Spinal cord (tissue), 10 donors: ENCODE results near the gene PI16. TPM values are rescaled to one million over a fixed set of nuclear protein-coding genes. Genes with fewer than 3 reads are reported as not detected.
"Not testable (repeated sequence)": the region's sequence is repeated elsewhere in the genome, so short reads cannot be mapped to it uniquely, and the experiment has no call there.

Source experiments
- DNase-seq, 6 donors: peaks; one replicate each; pipeline versions ENCODE4 v3.0.0 to v3.0.0-alpha.2; 2013 to 2015; ENCODE audit warnings: low spot score in 6 of 6, low read depth in 4 of 6
- H3K27ac ChIP-seq: one replicate; pipeline ENCODE4 v1.5.1; 2013; ENCODE audit warnings: low read depth, low read length, control low read depth
- H3K27me3 ChIP-seq: one replicate; pipeline ENCODE4 v1.6.1; 2013; ENCODE audit warnings: low read length; ENCODE audit not compliant: control insufficient read depth, insufficient read depth
- H3K36me3 ChIP-seq: one replicate; pipeline ENCODE4 v1.6.1; 2013; ENCODE audit warnings: low read length; ENCODE audit not compliant: control insufficient read depth, insufficient read depth
- H3K4me1 ChIP-seq: one replicate; pipeline ENCODE4 v1.6.1; 2013; ENCODE audit warnings: low read length; ENCODE audit not compliant: control insufficient read depth, insufficient read depth
- H3K4me3 ChIP-seq: one replicate; pipeline ENCODE4 v1.5.1; 2013; ENCODE audit warnings: low read depth, low read length, control low read depth
- H3K9me3 ChIP-seq: one replicate; pipeline ENCODE4 v1.6.1; 2013; ENCODE audit warnings: low read length; ENCODE audit not compliant: control insufficient read depth, insufficient read depth
- WGBS: methylation state at CpG from one replicate; pipeline ENCODE4 v1.1.5; 2013; ENCODE audit warnings: missing lambda C conversion rate; ENCODE audit not compliant: insufficient coverage; 5-methylcytosine and 5-hydroxymethylcytosine counted together
- polyA plus RNA-seq, 2 donors: library from polyadenylated mRNA; unstranded; fragments of 120-200 nt; gene quantifications; one replicate each; pipeline ENCODE4 v1.2.1, GENCODE V29; 2013; ENCODE audit not compliant: insufficient read length in 2 of 2
- total RNA-seq, 2 donors: library from RNA; depleted of rRNA in 1 of 2; stranded (reverse); fragments of 120-200 nt in 1 of 2; fragments of >200 nt in 1 of 2; gene quantifications; one replicate each; pipeline versions ENCODE4 v1.2.3 to v1.2.4, GENCODE V29; 2013 to 2014
- donor health status: healthy.

The PI16 gene
- total and polyA plus RNA-seq, 4 donors: 22.7 to 47.4 (median 29.2) TPM

DNA sequence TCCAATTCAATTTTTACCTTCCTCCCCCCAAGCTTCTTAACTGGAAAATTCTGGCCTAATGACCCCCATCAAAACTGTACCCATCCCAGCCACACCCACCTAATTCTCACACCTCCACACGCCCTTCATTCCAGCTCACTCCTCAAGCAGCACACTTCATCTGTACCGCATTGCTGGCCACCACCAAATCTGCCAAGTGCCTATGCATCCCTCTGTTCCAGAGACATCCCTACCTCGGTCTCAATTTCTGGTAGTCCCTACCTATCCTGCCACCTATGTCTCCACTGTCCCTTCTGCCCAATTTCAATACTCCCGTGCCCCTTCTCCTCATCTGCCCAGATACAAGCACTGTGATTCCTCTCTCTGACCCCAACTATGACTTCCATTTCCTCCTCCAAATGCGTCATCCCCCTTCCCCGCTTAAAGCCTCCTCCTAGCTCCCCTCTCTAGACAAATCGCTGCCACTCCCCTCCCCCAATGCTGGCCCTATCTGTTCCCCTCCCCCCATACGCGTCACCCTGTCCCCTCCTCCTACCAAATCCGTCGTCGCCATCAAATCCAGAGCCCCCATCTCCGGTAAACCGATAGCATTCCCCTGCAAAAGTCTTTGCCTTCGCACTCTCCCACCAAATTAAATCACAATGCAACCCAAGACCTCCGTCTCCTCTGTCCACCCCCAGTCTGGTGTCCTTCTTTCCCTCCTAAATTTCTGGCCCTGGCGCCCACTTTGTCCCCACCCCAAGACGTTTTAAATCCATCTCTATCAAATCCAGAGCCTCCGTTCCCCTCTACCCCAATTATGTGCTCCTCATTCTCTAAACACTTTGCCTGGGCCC lies 30.3 kb downstream of the PI16 start:
- Histone ChIP-seq H3K27me3 (no peaks in the 10 kb centered on the region), H3K36me3 (peaks cover 16% of the 10 kb centered on the region), H3K4me1 (peaks cover 27% of the 10 kb centered on the region), H3K4me3 (peak overlapping the region; percentile 95), H3K9me3 (no peaks in the 10 kb centered on the region), H3K27ac (peak overlapping the region; percentile 85)
- WGBS: 4% methylated on average over 19 of the region's 19 CpGs
- DNase-seq: peak in 3 of 6 donors; percentile 35 to 83 (median 74)

DNA sequence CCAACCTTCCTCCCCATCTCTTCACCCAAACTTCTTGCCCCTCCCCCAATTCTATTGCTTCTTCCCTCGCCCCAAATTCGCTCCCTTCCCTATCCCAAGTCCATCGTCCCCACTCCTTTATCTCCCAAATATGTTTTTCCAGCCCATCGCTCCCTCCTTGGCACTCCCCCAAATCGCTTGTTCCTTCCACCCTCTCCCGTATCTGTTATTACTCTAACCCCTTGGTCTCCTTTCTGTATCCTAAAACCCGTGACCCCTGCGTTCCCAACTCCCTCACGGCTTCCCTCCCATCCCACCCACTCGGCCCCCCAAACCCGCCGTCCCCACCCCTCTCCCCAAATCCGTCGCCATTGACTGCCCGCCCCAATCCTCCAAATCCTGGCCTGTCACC lies 30.9 kb downstream of the PI16 start:
- peaks cover 13% of the 10 kb centered on the region for H3K36me3 ChIP-seq
- DNase-seq: peak in 2 of 6 donors; percentile 26 to 39
- WGBS: 0% methylated on average over 12 of the region's 15 CpGs
- peak overlapping the region; percentile 95 for H3K4me3 ChIP-seq
- no peaks in the 10 kb centered on the region for H3K9me3 ChIP-seq
- H3K27me3 ChIP-seq: no peaks in the 10 kb centered on the region
- H3K27ac ChIP-seq: peak overlapping the region; percentile 86
- H3K4me1 ChIP-seq: peaks cover 21% of the 10 kb centered on the region

- peaks cover 10% of the 10 kb centered on the region for H3K36me3 ChIP-seq
- no peaks in the 10 kb centered on the region for H3K27me3 ChIP-seq
- DNase-seq: peak; percentile 82 to 97 (median 86)
- H3K9me3 ChIP-seq: no peaks in the 10 kb centered on the region
- 0% methylated on average over 101 of the region's 101 CpGs for WGBS
- peak within 1 kb of the TSS; percentile 95 for H3K4me3 ChIP-seq
- peak within 1 kb of the TSS; percentile 97 for H3K27ac ChIP-seq
- H3K4me1 ChIP-seq: peaks cover 16% of the 10 kb centered on the region
These were observed 31.5 kb downstream of the PI16 start, which contains the start of gene MTCH1 for GRCh38 chr6:36985808-36986703. MTCH1 (minus strand) TSS chr6:36986196; CDS start chr6:36986173, 23 bp downstream.

GRCh38 chr6:36986704-36987047 lies 32.1 kb downstream of the PI16 start:
- peak overlapping the region; percentile 97 for H3K27ac ChIP-seq
- no peak for DNase-seq
- no CpG with 5 or more reads among the region's 8 CpGs for WGBS
- peaks cover 11% of the 10 kb centered on the region for H3K4me1 ChIP-seq
- H3K9me3 ChIP-seq: no peaks in the 10 kb centered on the region
- H3K36me3 ChIP-seq: peaks cover 4% of the 10 kb centered on the region
- H3K27me3 ChIP-seq: no peaks in the 10 kb centered on the region
- H3K4me3 ChIP-seq: peak overlapping the region; percentile 83

DNA sequence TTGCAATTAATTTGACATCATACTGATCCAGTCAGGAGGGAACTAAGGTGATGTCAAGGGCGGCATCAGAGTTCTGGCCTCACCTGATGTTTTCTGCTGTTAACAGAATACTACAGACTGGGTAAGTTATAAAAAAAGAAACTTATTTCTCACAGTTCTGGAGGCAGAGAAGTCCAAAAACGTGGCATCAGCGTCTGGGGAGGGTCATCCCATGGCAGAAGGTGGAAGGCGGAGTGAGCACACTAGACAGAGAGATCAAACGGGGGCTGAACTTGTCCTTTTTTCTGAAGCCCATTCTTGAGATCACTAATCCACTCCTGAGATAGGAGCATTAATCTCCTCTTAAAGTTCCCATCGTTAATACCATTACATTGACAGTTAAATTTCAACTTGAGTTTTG lies 34.7 kb downstream of the PI16 start:
- Histone ChIP-seq H3K36me3 (no peaks in the 10 kb centered on the region), H3K27me3 (no peaks in the 10 kb centered on the region), H3K4me1 (peaks cover 8% of the 10 kb centered on the region), H3K9me3 (no peaks in the 10 kb centered on the region), H3K4me3 (no peak overlapping the region), H3K27ac (no peak overlapping the region)
- WGBS: 80% methylated on average over 3 of the region's 6 CpGs
- no peak for DNase-seq

GRCh38 chr6:36990401-36990800 lies 35.9 kb downstream of the PI16 start:
- not testable (repeated sequence) for DNase-seq, H3K4me3 ChIP-seq, H3K9me3 ChIP-seq, H3K27ac ChIP-seq, H3K36me3 ChIP-seq, H3K4me1 ChIP-seq, H3K27me3 ChIP-seq
- WGBS: 83% methylated on average over 2 of the region's 2 CpGs

DNA sequence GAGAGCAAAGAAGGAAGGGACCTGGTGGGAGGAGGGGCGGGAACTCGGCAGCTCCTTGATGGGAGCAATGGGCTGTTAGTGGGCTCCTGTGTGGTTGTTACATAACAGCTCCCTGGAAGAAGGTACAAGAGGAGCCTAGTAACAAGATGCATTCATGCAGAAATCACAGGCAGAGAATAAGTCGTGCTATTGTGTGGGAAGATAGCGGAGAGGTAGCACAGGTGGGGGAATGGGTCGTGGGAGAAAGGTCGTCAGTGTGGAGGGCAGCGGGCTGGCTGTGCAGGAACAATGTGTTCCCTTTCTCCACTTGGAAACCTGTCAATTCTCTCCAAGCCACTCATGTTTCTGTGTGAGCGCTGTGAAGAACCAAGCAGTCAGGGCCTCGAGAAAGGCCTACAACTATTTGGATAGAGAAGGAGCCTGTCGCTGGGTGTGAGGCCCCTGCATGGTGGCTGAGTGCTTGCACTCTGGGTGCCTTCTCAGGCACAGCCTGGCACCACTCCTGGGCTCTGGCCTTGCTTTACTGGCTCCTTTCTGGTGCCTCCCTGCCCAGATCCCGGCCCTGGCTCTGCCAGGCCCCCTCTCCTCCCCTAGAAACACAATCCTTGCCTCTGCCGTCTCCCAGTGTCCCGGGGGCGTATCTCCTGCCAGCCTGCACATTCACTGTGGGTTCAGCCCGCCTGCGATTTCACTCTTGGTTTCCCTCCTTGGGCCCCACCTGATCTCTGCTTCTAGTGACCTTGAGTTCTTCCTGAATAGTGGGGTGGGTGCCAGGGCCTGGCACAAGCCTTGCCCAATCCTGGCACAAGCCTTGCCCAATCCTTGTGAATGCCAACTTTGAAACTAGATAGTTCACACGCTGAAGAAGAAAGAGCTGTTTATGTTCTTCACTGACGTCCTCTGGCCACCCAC lies 43.5 kb downstream of the PI16 start:
- Histone ChIP-seq H3K27me3 (no peaks in the 10 kb centered on the region), H3K27ac (peak overlapping the region; percentile 96), H3K4me1 (peaks cover 35% of the 10 kb centered on the region), H3K9me3 (no peaks in the 10 kb centered on the region), H3K36me3 (no peaks in the 10 kb centered on the region), H3K4me3 (no peak overlapping the region)
- WGBS: 30% methylated on average over 9 of the region's 18 CpGs
- DNase-seq: peak; percentile 43 to 84 (median 66)

GRCh38 chr6:36998723-36999038 lies 44.1 kb downstream of the PI16 start:
- WGBS: 49% methylated on average over 3 of the region's 8 CpGs

More at GRCh38 chr6:36998723-36999038, 44.1 kb downstream of the PI16 start:
- Histone ChIP-seq H3K27ac (peak overlapping the region; percentile 96), H3K4me3 (no peak overlapping the region), H3K36me3 (no peaks in the 10 kb centered on the region), H3K27me3 (no peaks in the 10 kb centered on the region), H3K9me3 (no peaks in the 10 kb centered on the region), H3K4me1 (peaks cover 35% of the 10 kb centered on the region)
- DNase-seq: peak in 1 of 6 donors; percentile 41
